Spleen (tissue), 11 donors: ENCODE results near the gene RHOBTB3. TPM values are rescaled to one million over a fixed set of nuclear protein-coding genes. Genes with fewer than 3 reads are reported as not detected.

Experiments
- DNase-seq: peaks from one replicate; pipeline ENCODE4 v3.0.0-alpha.2; 2020
- H3K27ac ChIP-seq, 8 donors: fragments of 200-600 bp; sonication (generic) in 7 of 8; 1 replicate in 4 of 8; 2 replicates in 4 of 8; pipeline versions ENCODE4 v1.5.0 to v1.8.0; 2016 to 2021; ENCODE audit warnings: inconsistent platforms in 4 of 8, mild to moderate bottlenecking in 4 of 8, moderate library complexity in 1 of 8
- H3K27me3 ChIP-seq, 7 donors: fragments of 200-600 bp; sonication (generic) in 6 of 7; replicated peaks in 1 of 7; 1 replicate in 4 of 7; 2 replicates in 3 of 7; pipeline versions ENCODE4 v1.5.0 to v1.8.0; 2016 to 2021; ENCODE audit warnings: inconsistent platforms in 3 of 7, mild to moderate bottlenecking in 1 of 7
- H3K36me3 ChIP-seq, 6 donors: fragments of 200-600 bp; sonication (generic) in 5 of 6; 1 replicate in 4 of 6; 2 replicates in 2 of 6; pipeline versions ENCODE4 v1.5.0 to v1.8.0; 2016 to 2021; ENCODE audit warnings: inconsistent platforms in 2 of 6
- H3K4me1 ChIP-seq, 6 donors: fragments of 200-600 bp; sonication (generic) in 5 of 6; 1 replicate in 3 of 6; 2 replicates in 3 of 6; pipeline versions ENCODE4 v1.5.0 to v1.8.0; 2016 to 2021; ENCODE audit warnings: inconsistent platforms in 3 of 6
- H3K4me3 ChIP-seq, 8 donors: fragments of 200-600 bp; sonication (generic) in 7 of 8; 1 replicate in 4 of 8; 2 replicates in 4 of 8; pipeline versions ENCODE4 v1.5.0 to v1.8.0; 2016 to 2021; ENCODE audit warnings: inconsistent platforms in 4 of 8, mild to moderate bottlenecking in 4 of 8, moderate library complexity in 2 of 8
- H3K9me3 ChIP-seq, 8 donors: fragments of 200-600 bp; sonication (generic) in 7 of 8; 1 replicate in 4 of 8; 2 replicates in 4 of 8; pipeline versions ENCODE4 v1.5.0 to v1.8.0; 2016 to 2021; ENCODE audit warnings: inconsistent platforms in 4 of 8
- POLR2A ChIP-seq, 3 donors: fragments of 450-650 bp; IDR thresholded peaks; one replicate each; pipeline ENCODE4 v1.5.1; 2017; ENCODE audit warnings: antibody characterized with exemption in 3 of 3, mild to moderate bottlenecking in 1 of 3
- POLR2AphosphoS5 ChIP-seq, 3 donors: sonication (generic); formaldehyde crosslinking; IDR thresholded peaks; one replicate each; pipeline ENCODE4 v1.5.1; 2017; ENCODE audit warnings: antibody characterized with exemption in 3 of 3
- WGBS, 5 donors: extraction: QIAGEN DNeasy Blood & Tissue Kit in 3 of 5; methylation state at CpG; one replicate each; pipeline versions ENCODE4 v1.1.5 to v1.1.7; 2013 to 2018; 5-methylcytosine and 5-hydroxymethylcytosine counted together
- intact Hi-C: fragments of 100-400 bp; cut with DNase I; formaldehyde crosslinking; loops from one replicate; pipeline ENCODE4 v1.15.0; 2023; ENCODE audit warnings: low total_unique reads
- polyA plus RNA-seq, 3 donors: library from polyadenylated mRNA; stranded (reverse); fragments of 200-250 nt; gene quantifications; one replicate each; pipeline ENCODE4 v1.2.1, GENCODE V29; 2013
- total RNA-seq, 7 donors: library from RNA; depleted of rRNA in 3 of 7; stranded (reverse); fragments of >200 nt in 3 of 7; fragmentation: NEBNext Ultra II Directional in 4 of 7; extraction: Animal tissue kit (Norgen Biotek cat#: 25700) in 4 of 7; gene quantifications; one replicate each; pipeline versions ENCODE4 v1.1.0 to v1.2.1, GENCODE V29; 2016 to 2021
- TF ChIP-seq, protein P1 (sequence below), 11 experiments: fragments of 200-600 bp in 7 of 11; fragments of 450-650 bp in 4 of 11; sonication (generic) in 4 of 11; IDR thresholded peaks in 8 of 11; conservative IDR thresholded peaks in 3 of 11; 1 replicate in 7 of 11; 2 replicates in 4 of 11; pipeline versions ENCODE4 v1.4.0 to v1.8.0; 2016 to 2021; ENCODE audit warnings: antibody characterized with exemption in 11 of 11, inconsistent platforms in 4 of 11, mild to moderate bottlenecking in 1 of 11
- donor health status: healthy with polysubstance abuse.
- donor health status: DM: no; HTN: no; CAD: no; lungs with moderate emphysema.
- donor health status: DM: no; HTN: no; CAD: no.
- donor health status: Bipolar disorder and iron deficiency.
- donor health status: healthy.
- donor health status: DM: no; HTN: no; CAD: no.
- donor health status: DM: yes; HTN: yes; CAD: no.

RHOBTB3 gene
- total and polyA plus RNA-seq, 10 donors = 4.5 to 71.1 (median 38.4) TPM

DNA sequence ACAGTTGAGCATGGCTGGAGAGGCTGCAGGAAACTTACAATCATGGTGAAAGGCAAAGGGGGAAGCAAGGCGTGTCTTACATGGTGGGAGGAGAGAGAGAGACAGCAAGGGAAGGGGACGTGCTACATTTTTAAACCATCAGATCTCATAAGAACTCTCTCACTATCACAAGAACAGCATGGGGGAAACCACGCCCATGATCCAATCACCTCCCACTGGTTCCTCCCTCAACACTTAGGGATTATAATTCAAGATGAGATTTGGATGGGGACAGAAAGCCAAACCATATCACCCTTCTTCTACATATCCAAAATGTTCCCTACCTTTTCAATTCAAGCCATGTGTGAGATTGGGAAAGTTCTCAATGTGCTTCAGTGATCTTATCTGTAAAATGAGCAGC is 114.3 kb downstream of the RHOBTB3 start:
- peaks cover 6 to 43% (median 29%) of the 10 kb centered on the region in 6 donors for H3K4me1 ChIP-seq
- H3K27ac ChIP-seq = no peak overlapping the region
- no peak overlapping the region for H3K4me3 ChIP-seq
- H3K27me3 ChIP-seq = no peaks in the 10 kb centered on the region
- 54 to 77% (median 61%) methylated on average over 3 of the region's 3 CpGs for WGBS, 5 donors
- DNase-seq = no peak
- H3K36me3 ChIP-seq = no peaks in the 10 kb centered on the region
- no peak for TF ChIP-seq POLR2A (IDR thresholded peaks at IDR 0.05)
- no peak for TF ChIP-seq POLR2AphosphoS5 (IDR thresholded peaks at IDR 0.05)
- TF ChIP-seq, protein P1, sequence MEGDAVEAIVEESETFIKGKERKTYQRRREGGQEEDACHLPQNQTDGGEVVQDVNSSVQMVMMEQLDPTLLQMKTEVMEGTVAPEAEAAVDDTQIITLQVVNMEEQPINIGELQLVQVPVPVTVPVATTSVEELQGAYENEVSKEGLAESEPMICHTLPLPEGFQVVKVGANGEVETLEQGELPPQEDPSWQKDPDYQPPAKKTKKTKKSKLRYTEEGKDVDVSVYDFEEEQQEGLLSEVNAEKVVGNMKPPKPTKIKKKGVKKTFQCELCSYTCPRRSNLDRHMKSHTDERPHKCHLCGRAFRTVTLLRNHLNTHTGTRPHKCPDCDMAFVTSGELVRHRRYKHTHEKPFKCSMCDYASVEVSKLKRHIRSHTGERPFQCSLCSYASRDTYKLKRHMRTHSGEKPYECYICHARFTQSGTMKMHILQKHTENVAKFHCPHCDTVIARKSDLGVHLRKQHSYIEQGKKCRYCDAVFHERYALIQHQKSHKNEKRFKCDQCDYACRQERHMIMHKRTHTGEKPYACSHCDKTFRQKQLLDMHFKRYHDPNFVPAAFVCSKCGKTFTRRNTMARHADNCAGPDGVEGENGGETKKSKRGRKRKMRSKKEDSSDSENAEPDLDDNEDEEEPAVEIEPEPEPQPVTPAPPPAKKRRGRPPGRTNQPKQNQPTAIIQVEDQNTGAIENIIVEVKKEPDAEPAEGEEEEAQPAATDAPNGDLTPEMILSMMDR (IDR thresholded peaks at IDR 0.05 in 8 of 11, conservative IDR thresholded peaks at IDR 0.05 in 3 of 11) = no peak
- H3K9me3 ChIP-seq = no peaks in the 10 kb centered on the region
- intact Hi-C loops = loop anchor here (5.0 kb wide), 2 partner anchors 183 to 198 kb away; partner anchors contain the start of gene RFESD

Other genes starting within 250 kb of the RHOBTB3 start
- gene SKIC3, start 176.4 kb upstream of the RHOBTB3 start, total RNA-seq = 10 to 100 TPM; 52.8 to 92.0 (median 79.4) TPM
- gene SKIC3, start 176.4 kb upstream of the RHOBTB3 start, polyA plus RNA-seq = 10 to 100 TPM; 18.6 to 18.9 (median 18.6) TPM
- 1 to 10 TPM; 1.9 to 7.9 (median 3.5) TPM for gene ARSK, start 176.2 kb upstream of the RHOBTB3 start, total RNA-seq
- 1 to 10 TPM; 1.6 to 3.2 (median 2.2) TPM for gene ARSK, start 176.2 kb upstream of the RHOBTB3 start, polyA plus RNA-seq
- gene GPR150, start 111.2 kb upstream of the RHOBTB3 start, total RNA-seq = under 1 TPM in 5 of 7 donors, not detected in 2; 0.23 to 0.83 (median 0.38) TPM
- 1 to 10 TPM in 1 of 3 donors, under 1 TPM in 2; 0.70 to 1.1 (median 0.83) TPM for gene GPR150, start 111.2 kb upstream of the RHOBTB3 start, polyA plus RNA-seq
- gene RFESD, start 84.6 kb upstream of the RHOBTB3 start, total RNA-seq = 1 to 10 TPM; 2.2 to 6.5 (median 3.6) TPM
- 1 to 10 TPM; 1.3 to 3.2 (median 2.5) TPM for gene RFESD, start 84.6 kb upstream of the RHOBTB3 start, polyA plus RNA-seq
- 1 to 10 TPM in 3 of 7 donors, under 1 TPM in 3, not detected in 1; 0.23 to 2.1 (median 1.0) TPM for gene SPATA9, start 48.3 kb upstream of the RHOBTB3 start, total RNA-seq
- gene SPATA9, start 48.3 kb upstream of the RHOBTB3 start, polyA plus RNA-seq = 1 to 10 TPM in 2 of 3 donors, under 1 TPM in 1; 0.70 to 2.8 (median 1.1) TPM
- gene GLRX, start 91.4 kb downstream of the RHOBTB3 start, total RNA-seq = 100 to 1,000 TPM in 2 of 7 donors, 10 to 100 TPM in 5; 59.3 to 130 (median 68.7) TPM
- 100 to 1,000 TPM in 2 of 3 donors, 10 to 100 TPM in 1; 85.2 to 149 (median 108) TPM for gene GLRX, start 91.4 kb downstream of the RHOBTB3 start, polyA plus RNA-seq
- gene ELL2, start 230.5 kb downstream of the RHOBTB3 start, total RNA-seq = 100 to 1,000 TPM in 2 of 7 donors, 10 to 100 TPM in 5; 42.3 to 109 (median 83.0) TPM
- 10 to 100 TPM in 1 of 3 donors, 1 to 10 TPM in 2; 4.3 to 11.1 (median 7.0) TPM for gene ELL2, start 230.5 kb downstream of the RHOBTB3 start, polyA plus RNA-seq